Right hindlimb (tissue), 1 donor: ENCODE measurements around the gene DIMT1.

ENCODE experiments used
- DNase-seq: peaks from one replicate; pipeline ENCODE4 v3.0.0-alpha.2; 2018

DIMT1 gene

DNA sequence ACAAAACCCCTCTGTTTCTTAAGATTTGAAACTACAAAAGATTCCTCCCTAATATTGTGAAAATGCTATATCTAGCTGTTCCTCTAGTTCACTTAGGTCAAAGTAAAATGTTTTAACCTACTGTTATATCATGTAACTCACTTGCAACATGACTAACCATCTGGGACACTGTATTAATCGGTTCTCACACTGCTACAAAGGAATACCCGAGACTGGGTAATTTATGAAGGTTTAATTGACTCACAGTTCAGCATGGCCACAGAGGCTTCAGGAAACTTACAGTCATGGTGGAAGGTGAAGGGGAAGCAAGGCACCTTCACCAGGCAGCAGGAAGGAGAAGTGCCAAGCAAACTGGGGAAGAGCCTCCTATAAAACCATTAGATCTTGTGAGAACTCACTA is 34.7 kb downstream of the DIMT1 start:
- no peak for DNase-seq

DNA sequence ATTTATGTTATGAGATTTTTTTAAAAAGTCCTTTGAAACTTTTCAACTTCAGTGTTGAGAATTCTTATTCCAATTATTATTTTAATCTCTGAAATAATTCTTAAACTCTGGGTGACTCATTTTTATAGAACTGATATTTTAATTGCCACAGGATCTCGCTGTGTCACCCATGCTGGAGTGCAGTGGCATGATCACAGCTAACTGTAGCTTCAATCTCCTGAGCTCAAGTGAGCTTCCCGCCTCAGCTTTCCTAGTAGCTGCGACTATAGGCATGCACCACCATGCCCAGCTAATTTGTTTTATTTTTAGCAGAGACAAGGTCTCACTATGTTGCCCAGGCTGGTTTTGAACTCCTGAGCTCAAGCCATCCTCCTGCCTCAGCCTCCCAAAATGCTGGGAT is 41.0 kb downstream of the DIMT1 start:
- no peak for DNase-seq

DNA sequence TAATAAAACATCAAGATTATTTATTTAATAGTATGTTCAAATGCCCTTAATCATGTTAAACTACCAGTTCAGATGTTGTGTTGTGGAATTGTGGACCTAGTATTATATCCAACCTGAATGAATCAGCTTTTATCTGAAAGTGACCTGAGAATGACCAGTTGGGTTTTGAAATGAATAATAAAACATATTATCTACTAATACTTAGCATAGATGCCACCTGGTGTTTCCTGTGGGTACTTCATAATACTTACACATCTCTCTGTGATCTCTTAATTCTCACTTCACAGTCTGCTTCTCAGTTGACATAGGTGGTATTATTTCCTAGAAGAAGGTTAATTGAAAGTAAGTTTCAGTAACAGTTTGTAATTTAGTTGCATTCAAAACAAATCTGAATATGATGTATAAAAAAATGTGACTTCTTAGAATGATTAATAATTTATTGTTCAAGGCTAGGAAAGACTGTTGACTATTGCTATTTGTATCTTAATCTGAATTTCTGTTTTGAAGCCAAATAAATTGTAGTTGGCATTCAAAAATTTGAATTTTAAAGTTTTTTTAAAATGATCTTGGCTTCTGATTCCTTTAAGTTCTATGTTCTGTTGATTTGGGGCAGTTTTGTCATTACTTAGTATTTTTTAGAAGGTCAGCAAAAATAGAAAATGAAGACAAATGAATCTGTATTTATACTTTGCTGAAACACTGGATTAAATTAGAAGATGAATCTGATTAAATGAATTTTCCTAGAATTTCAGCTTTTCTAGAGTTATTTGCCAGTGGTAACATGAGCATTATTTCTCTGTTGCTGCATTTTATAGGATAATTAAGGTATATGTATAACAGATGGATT is 49.5 kb downstream of the DIMT1 start:
- no peak for DNase-seq

DNA sequence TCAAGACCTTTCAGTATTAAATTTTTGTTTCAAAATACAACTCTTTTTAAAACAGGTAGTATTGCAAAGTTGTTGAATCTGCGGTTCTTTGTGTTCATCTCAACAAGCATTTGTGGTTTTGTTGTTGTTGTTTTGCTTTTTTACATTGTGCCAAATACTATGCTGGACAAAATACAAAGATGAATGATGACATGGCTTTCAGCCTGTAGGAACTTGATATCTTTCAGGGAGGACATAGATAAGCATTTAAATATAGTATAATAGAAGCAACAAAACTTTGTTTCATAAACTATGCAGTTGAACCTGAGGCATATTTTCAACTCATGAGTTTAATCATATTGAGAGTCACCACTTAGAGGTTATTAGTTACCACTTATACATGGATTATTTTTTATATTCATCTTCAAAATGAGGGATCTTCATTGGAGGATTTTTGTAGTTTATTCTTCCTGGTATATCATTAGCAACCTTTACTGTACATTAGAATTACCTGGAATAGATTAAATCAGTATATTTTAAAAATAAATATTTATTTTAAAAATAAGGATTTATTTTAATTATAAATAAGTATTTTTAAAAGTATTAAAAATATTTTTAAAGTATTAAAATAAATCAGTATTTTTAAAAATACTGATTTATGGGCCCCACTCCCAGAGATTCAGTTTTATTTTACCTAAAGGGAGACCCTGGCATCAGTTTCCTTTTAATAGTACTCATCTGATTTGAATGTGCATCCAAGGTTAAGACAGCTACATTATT is 54.8 kb downstream of the DIMT1 start:
- DNase-seq = no peak

DNA sequence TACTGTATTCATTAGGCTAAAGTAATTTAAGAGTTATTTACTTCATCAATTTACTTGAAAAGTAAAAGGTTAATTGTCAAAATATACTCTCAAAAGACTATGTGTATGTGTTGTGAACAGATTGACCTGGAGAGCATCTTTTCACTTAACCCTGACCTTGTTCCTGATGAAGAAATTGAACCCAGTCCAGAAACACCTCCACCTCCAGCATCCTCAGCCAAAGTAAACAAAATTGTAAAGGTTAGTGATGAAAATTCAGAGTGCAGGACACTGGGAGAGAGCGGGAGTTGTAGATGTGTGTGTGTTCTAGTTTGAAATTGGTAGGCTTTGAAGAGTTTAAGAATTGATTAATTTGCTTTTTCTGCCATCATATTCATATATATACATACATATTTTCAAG is 55.8 kb downstream of the DIMT1 start:
- no peak for DNase-seq

DNA sequence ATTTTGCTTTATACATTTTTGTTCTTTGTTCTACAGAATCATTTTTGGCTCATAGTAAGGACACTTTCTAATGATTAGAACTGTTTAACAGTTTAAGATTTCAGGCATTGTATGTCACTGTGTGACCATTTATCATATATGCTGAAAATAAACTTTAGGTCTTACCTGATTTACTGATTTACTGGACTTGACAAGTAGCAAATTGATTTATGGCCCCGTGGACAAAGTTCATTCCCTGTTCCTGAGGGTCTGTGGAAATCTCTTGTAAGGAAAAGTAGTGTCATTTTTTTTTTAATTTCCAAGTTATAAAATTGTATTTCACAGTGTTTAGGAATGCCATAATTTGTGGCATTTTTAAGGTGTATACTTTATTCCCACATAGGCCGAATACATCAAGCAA is 57.0 kb downstream of the DIMT1 start:
- DNase-seq = no peak

DNA sequence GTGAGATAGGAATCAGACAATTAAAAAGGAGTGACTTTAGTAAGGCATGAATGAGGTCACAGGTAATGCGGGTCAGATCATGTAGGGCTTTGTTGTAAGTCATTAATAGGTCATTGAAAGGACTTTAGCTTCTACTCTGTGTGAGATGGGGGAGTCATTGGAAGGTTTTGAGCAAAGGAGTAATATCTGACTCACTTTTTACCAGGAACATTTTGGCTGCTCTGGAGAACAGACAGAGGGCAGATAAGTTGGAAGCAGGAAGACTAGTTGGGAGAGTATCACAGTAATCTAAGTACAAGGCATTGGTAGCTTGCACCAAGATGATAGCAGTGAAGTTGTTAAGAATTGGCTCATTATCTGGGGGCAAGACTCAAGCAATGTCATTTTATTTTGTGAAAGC is 60.3 kb downstream of the DIMT1 start:
- no peak for DNase-seq

DNA sequence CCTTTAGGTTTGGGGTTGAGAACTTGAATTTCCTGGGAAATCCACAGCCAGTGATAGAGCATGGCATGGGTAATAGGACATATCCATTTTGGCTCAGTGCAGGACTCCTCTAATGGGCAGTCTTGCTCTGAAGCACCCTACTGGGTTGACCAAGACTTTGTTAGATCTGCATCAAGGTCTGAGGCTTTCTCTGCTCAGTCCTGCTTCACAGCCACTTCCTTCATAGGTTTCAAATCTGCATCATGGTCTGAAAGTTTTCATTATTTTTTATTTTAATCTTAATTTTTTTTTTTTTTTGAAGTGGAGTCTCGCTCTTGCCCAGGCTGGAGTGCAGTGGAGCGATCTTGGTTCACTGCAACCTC is 61.2 kb downstream of the DIMT1 start:
- no peak for DNase-seq

DNA sequence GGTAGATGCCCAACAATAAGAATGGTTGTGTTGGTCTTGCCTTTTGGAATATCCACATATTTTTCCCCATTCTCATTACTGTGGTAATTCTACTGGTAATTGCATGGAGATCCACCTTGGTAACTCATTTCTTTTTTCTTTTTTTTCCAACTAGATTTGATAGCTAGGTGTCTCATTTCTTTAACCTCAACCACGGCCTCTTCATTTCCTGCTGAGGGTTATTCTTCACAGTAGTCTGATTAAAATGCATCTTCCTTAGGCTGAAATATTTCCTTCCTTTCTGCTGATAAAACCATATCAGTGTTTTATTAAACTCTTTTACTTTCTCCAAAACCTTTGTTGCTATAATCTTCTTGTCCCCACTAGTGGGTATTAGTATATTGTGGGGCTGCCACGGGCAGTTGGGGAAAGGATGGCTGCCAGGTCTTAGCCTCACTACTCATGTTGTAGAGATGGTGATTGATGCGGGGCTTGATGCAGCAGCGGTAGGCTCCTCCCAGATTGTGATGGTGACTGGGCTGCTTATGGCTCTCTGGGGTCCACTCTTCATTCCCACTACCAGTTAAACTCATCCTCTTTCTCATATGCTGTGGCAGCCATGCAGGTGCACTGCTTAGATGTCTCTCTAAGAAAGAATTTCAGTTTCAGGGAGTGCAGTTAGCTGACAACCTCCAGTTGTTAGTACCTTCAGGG is 61.8 kb downstream of the DIMT1 start:
- no peak for DNase-seq

DNA sequence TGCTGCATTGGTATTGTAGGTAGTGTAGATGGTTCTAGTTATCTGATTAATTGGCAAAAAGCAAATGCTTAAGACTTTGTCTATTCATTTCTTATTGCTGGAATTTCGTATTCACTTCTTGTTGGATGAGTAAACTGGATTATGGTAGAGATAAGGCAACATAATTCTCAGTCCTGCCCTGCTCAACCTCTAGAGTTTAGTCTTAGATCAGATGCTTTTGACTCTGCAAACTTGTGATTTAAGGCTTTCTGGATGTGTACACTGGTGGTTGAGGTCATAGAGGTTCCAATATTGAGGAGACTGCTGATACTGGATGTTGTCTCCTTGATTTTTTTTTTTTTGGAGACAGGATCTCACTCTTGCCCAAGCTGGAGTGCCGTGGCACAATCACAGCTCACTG is 62.7 kb downstream of the DIMT1 start:
- DNase-seq = no peak

DNA sequence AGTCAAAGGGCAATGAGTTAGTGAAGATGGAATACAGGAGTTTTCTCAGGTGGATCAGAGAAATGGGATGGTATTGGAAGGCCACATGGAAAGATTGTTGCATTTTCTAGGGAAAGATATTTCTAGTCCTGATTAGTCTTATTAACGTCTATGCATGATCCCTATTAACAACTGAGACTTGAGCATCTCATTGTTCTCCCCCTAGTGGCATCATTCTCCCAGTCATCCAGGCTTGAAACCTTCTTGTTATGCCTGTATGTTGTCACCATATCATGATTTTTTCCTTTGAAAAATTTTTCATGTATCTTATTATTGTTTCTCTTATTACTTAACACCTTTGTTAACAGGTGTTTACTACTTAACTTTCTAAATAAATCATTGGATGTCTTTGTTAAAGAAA is 63.3 kb downstream of the DIMT1 start:
- DNase-seq = no peak
